HG02571 (cell line): ENCODE measurements around the gene TMEM108.

ENCODE experiments used
- ATAC-seq: cut with Tn5 transposase; IDR thresholded peaks from one replicate; pipeline ENCODE4 v1.9.1; 2021; ENCODE audit warnings: mild to moderate bottlenecking, moderate library complexity; ENCODE audit not compliant: unreplicated experiment

The TMEM108 gene

DNA sequence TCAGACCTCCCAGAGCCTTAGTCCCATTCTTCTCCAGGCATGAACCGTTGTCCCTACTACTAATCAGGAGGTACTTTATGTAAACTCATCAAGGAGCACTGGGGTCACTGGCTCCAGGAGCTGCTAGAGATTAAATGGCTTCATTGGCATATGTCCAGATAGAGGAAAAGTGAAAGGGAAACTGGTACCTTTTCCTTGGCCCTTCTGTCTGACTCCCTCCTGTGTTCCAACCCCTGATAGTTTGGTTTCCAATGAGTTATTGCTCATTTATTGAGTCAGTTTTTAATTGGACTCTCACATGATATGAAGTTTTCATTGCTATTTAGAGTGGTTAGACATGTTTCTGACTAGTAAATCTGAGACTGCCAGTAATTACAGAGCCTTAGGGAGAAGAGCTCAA is 231.2 kb downstream of the TMEM108 start:
- no peak for ATAC-seq

- no peak for ATAC-seq
Observed at GRCh38 chr3:133270631-133271030, 232.4 kb downstream of the TMEM108 start.

- ATAC-seq: no peak
Observed at GRCh38 chr3:133271042-133271441, 232.9 kb downstream of the TMEM108 start.

- no peak for ATAC-seq
Observed at GRCh38 chr3:133271539-133271938, 233.3 kb downstream of the TMEM108 start.

DNA sequence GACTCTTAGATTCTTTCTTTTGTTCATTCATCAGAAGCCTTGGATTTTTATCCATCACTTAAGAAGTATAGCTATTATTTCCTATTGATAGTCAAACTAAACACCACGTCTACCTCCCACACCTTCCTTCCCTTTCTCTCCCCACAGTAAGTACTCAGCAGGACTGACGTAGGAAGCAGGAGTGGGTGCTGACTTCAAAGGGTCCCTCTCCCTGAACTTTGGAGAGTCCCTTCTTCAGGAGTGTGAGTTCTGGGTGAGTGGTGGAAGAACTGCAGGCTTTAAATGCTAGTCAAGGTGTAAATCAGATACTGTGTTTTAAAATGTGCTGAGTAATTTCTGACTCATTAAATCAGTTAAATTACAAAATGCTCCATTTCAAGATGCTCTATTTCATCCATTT is 235.2 kb downstream of the TMEM108 start:
- ATAC-seq: no peak

- ATAC-seq: no peak
Observed at GRCh38 chr3:133274477-133274876, 236.3 kb downstream of the TMEM108 start.

GRCh38 chr3:133276594-133276993 is 238.4 kb downstream of the TMEM108 start:
- ATAC-seq: peak; percentile 64

- no peak for ATAC-seq
Observed at GRCh38 chr3:133277813-133278212, 239.6 kb downstream of the TMEM108 start.

DNA sequence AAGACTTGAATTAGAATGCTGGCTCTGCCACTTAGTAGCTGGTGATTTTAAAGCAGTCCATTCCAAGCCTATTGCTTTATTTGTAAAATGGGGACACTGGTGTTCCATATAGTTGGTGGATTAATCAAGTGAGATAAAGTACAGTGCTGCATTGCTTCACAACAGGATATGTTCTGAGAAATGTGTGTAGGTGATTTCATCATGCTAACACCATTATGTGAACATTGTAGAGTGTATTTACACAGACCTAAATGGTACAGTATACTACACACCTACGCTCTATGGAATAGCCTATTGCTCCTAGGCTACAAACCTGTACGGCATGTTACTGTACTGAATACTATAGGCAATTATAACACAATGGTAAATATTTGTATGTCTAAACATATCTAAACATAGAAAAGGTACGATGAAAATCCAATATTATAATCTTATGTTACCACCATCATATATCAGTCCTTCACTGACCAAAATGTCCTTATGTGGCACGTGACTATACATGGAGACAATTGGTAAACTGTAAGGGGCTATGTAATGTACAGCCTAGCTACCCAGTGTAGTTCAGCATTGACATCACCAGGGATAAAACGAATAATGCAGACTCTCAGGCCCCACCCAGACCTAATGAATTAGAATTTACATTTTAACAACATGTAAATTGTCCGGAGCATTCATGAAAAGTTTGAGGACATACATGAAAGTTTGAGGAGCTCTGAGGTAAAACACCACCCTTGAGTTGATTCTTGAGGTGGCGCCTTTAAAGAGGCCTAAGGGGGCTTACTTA is 240.3 kb downstream of the TMEM108 start:
- no peak for ATAC-seq

DNA sequence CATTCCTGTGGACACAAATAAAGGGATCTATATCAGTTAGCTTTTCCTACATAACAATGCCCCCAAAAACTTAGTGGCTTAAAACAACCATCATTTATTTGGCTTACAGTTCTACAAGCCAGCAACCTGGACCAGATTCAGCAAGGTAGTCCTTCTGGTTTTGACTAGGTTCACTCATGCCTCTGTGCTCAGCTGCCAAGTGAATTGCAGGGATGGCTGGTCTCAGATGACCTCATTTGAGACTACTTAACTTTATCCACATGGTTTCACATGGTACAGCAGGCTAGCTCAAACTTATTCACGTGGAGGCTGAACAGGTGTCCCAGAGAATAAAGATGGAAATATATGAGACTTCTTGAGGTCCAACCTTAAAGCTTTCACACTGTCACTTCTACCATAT is 242.4 kb downstream of the TMEM108 start:
- no peak for ATAC-seq

GRCh38 chr3:133282236-133282635 is 244.0 kb downstream of the TMEM108 start:
- ATAC-seq: no peak

- ATAC-seq: no peak
Observed at GRCh38 chr3:133283958-133284807, 246.0 kb downstream of the TMEM108 start.

DNA sequence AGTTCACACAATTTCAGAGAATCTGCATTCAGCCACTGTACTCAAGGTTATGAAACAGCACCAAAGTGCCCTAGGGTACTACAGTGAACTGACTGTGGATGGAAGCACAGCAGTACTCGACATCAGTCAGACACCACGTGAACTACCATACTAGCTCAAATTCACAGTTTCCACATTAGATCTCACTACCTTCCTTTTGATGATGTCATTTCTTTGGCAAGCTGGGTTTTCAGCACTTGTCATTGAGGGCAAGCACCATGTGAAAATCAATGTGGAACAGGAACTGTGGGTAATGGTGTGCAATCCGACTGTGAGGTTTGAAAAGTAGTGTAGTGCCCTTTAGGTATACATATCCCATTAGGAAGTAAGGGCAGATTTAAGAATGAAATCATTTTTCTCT is 251.1 kb downstream of the TMEM108 start:
- ATAC-seq: no peak

GRCh38 chr3:133292296-133292695 is 254.1 kb downstream of the TMEM108 start:
- ATAC-seq: no peak

GRCh38 chr3:133293397-133294110 is 255.4 kb downstream of the TMEM108 start:
- no peak for ATAC-seq

DNA sequence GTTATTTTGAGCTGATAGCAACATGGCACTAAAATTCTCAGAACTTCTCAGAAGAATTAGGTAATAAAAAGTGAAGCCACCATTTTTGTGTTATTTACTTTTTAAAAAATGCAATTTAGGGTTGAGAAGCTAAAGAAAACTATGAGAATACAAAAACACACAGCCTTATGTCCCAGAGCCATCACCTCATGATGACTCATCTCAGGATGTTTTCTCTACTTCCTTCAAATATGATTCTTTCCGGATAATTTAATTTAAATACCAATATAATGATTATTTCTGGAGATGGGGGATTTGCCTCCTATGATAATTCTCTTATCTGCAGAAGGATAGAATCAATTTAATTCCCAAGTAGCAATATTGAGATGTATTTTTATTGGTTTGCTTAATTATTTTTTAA is 256.1 kb downstream of the TMEM108 start:
- no peak for ATAC-seq

GRCh38 chr3:133295199-133295901 is 257.2 kb downstream of the TMEM108 start:
- ATAC-seq: no peak

GRCh38 chr3:133295944-133296917 is 258.0 kb downstream of the TMEM108 start:
- ATAC-seq: no peak

DNA sequence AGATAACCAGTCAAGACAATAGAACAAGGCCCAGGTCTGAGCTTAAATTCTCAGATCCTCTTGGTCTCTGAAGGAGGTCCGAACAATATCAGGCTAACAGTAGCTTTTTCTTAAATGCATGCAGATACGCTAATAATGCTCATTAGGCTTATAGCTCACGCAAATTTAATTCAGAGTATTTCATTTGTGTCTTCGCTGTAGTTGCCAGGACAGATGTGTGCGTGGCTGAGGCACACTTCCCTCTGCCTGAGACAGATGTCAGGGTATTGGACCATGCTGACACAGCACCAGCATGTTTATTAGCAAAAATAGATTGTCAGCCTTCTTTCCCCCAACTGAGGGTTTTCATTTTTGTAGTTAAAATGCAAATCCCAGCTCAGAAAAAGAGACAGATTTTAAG is 258.8 kb downstream of the TMEM108 start:
- ATAC-seq: no peak

DNA sequence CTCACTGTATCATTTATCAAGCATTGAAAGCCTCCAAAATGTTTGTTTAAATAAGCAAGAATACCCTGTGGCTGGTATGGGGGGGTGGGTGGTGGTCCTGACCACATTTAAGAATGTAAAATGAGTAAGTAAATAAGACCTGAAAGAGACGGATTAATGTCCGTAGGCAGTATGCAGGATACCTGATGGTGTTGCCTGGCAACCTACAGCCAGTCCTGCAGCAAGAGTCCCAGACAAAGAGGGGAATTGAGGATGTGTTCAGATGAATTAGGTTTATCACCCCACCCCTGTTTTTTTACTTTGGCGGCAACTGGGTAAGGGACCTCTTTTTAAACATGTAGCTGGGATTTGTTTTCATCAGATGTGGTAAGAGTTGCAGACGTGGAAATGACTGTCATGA is 261.9 kb downstream of the TMEM108 start:
- ATAC-seq: no peak
